Fibroblast of peridontal ligament (primary cell): Measurements from ENCODE around the gene DHX29.
"Not testable (repeated sequence)": the region's sequence is repeated elsewhere in the genome, so short reads cannot be mapped to it uniquely, and the experiment has no call there.

Experiments
- DNase-seq: peaks from one replicate; pipeline ENCODE4 v3.0.0-alpha.2; 2010; ENCODE audit errors: extremely low read depth

Gene DHX29

GRCh38 chr5:55307383-55308253 lies at the start of gene DHX29, which contains the start of gene MTREX:
DHX29 (minus strand) TSS chr5:55307694; CDS start chr5:55307573, 121 bp downstream.
MTREX (plus strand) TSS chr5:55307989; CDS start chr5:55308014, 25 bp downstream.
- DNase-seq: peak; percentile 91

- no peak for DNase-seq
Observed at GRCh38 chr5:55356896-55357295, 49.4 kb upstream of the DHX29 start.

DNA sequence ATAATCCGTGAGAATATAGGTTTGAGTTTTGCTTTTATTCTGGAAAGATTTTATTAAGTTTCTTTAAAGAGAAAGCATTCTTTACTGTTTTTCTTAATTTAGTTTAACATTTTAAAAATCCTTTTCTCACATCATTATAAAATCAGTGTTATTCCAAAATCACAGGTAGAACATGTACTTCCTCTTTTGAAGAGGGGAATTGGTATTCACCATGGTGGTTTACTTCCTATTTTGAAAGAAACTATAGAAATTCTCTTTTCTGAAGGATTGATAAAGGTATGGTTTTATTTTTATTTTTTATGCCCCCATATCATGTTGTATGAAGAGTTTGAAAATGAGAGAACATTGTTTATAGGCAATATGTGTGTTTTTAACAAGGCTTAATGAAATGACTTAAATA lies 43.3 kb upstream of the DHX29 start:
- DNase-seq: no peak

DNA sequence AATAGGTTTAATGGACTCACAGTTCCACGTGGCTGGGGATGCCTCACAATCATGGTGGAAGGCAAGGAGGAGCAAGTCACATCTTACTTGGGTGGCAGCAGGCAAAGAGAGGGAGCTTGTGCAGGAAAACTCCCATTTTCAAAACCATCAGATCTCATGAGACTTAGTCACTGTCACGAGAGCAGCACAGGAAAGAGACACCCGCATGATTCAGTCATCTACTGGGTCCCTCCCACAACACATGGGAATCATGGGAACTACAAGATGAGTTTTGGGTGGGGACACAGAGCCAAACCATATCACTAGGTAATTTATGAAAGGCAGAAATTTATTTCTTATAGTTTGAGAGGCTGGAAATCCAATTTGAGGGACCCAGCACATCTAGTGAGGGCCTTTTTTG lies 40.3 kb upstream of the DHX29 start:
- DNase-seq: no peak

DNA sequence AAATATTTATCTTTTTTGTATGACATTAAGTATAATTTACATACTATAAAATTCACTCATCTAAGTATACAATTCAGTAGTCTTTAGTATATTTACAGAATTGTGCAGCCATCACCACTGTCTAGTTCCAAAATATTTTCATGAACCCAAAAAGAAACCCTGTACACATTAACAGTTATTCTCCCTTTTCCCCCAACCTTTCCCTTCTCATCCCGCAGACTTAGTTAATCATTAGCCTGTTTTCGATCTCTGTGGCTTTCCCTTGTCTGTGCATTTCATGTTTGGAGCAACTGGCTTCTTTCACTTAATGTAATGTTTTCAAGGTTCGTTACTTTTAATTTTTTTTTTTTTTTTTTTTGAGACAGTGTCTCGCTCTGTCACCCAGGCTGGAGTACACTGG lies 37.8 kb upstream of the DHX29 start:
- DNase-seq: no peak

DNA sequence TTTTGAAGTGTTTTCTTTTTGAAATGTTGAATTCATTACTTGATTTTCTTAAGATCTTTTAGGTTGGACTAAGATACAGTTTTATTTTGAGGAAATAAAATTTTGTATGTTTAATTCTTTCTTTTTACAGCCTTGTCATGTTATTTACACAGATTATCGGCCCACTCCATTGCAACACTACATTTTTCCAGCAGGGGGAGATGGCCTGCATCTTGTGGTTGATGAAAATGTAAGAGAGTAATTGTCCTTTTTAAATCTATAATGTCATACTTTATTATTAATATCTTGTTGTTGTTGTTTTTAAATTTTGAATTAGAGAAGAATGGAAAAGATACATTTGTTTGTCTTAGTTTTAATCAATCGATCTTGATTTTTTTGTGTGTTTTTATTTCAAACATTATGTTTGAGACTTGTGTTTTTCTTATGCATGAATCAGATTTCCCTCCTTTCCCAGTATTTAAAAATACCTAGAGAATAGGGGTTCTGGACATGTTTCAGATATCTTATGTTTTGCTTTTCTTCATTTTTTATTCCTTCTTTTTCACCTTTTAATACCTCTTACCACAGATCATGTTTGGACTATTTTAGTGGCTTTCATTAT lies 37.0 kb upstream of the DHX29 start:
- DNase-seq: peak; percentile 86

DNA sequence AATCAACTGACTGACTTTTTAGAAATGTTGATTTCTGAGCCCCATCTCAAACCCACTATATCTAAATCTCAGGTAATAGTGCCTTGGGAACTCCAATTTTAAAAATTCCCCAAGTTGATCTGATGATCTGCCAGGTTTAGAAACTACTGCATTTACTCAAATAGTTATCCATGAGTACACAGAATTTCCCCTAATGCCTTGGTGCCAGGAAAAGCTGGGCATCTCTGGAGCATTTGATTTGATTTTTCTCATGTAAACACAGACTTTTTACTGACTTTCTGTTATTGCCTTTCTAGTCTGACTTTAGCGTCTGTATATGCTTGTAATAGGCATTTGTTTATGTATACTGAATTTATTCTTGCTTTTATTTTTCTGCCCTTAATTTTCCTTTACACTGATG lies 36.1 kb upstream of the DHX29 start:
- peak; percentile 18 for DNase-seq

- DNase-seq: no peak
Observed at GRCh38 chr5:55343107-55343506, 35.6 kb upstream of the DHX29 start.

DNA sequence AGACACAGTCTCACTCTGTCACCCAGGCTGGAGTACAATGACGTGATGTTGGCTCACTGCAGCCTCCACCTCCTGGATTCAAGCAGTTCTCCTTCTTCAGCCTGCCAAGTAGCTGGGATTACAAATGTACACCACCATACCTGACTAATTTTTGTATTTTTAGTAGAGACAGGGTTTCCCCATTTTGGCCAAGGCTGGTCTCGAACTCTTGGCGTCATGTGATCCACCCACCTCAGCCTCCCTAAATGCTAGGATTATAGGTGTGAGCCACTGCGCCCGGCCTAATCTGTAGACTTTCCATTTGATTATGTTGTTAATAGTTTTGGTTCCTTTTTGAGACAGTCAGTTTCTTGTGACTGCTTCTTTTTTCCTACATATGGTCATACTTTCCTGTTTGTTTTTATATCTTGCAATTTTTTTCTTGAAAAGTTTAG lies 31.3 kb upstream of the DHX29 start:
- no peak for DNase-seq

DNA sequence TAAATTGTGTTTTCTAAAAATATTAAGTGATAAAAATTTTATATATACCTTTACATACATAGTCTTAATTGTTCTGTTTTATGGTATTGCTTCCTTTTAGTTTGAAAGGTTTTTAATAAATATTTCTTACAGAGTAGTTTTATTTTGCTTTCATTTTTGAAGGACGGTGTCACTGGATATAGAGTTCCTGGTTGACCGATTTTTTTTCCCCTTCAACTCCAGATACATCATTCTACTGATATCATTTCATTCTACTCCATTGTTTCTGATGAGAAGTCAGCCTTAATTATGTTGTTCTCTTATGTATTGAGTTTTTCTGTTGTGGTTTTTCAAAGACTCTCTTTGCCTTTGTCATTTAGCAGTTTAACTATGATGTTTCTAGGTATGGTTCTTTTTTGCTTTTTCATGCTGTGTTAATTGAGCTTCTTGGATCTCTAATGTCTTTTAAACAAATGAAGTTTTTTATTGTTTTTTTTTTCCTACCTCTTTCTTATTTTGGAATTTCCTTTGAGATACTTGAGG lies 30.7 kb upstream of the DHX29 start:
- peak; percentile 19 for DNase-seq

DNA sequence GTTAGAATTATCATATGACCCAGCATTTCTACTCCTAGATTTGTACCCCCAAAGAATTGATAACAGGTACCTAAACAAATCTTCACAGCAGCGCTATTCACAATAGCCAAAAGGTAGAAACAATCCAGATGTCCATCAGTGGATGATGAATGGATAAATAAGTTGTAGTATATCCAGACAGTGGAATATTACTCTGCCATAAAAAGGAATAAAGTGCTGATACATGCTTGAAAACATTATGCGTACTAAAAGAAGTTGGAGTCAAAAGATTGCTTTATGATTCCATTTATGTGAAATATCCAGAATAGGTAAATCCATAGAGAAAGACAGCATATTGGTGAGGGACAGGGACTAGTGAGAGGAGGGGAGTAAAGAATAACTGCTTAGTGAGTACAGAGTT lies 26.3 kb upstream of the DHX29 start:
- no peak for DNase-seq

- no peak for DNase-seq
Observed at GRCh38 chr5:55333017-55333416, 25.5 kb upstream of the DHX29 start.

DNA sequence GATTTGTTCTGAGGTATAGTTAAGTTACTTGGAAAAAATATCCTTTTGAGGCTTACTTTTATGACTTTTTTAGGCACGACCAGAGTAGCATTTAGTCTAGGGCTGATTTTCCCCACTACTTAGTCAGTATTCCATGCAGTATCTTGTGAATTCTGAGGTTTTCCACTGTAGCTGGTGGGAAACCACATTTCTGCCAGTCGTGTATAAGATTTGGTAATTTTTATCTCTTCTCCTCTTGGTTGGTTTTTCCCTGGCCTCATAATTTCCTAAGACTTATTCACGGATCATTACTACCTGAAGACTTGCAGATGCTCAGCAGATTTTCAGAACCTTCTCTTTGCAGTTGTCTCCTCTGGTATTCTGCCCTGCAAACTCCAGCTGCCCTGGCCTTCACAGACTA lies 23.8 kb upstream of the DHX29 start:
- DNase-seq: no peak

DNA sequence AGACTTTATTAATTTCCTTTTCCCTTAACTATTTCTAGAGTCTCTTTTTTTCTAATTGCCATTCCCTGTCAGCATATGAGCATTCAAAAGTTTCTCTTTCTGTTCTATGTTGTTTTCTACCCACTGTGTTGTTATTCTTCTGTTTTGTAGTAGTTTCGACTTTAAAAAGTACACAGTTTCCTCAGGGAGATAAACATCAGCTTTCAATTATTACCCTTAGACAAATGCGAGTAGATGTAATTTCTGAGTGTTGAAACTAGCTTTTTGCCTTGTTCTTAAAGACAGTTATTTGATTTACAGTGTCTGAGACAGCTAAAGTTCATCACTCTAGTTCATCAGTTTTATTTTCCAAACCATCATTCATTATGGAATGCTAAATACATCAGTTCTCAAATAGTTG lies 19.8 kb upstream of the DHX29 start:
- DNase-seq: no peak

- no peak for DNase-seq
Observed at GRCh38 chr5:55325621-55326020, 18.1 kb upstream of the DHX29 start.

GRCh38 chr5:55324815-55325418 lies 17.4 kb upstream of the DHX29 start:
- peak; percentile 74 for DNase-seq

DNA sequence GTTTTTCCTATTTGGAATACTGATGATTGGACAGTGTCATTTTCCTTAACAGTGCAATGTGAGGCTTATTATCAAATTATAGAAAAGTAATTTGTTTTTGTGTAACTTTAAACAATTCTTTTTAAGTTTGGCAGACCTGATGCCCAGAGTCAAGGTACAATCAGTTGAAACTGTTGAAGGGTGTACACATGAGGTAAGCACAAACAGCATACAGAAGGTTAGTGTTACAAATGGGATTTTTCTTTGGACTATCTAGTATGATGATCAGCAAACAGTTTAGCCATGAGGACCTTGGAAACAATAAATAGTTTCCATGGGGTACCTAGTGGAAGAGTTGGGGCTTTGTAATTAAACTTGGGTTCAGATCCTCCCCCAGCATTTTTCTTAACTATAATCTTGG lies 16.5 kb upstream of the DHX29 start:
- no peak for DNase-seq

DNA sequence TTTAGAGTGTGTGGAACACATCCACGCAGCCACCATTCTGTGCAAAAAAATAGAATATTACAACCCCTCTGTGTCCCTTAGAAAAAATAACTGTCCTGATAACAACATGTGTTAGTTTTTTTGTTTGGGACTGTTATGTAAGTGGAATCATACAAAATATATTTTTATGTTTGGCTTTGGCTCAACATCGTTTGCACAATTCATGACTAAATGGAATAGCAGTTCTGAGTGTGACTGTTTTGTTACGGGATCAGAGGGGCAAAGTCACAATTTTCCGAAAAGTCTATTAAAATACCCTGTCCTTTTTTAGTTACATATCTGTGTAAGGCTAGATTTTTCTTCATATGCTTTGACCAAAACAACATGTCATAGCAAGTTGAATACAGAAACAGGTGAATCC lies 13.1 kb upstream of the DHX29 start:
- no peak for DNase-seq

GRCh38 chr5:55319491-55319890 lies 12.0 kb upstream of the DHX29 start:
- DNase-seq: no peak

DNA sequence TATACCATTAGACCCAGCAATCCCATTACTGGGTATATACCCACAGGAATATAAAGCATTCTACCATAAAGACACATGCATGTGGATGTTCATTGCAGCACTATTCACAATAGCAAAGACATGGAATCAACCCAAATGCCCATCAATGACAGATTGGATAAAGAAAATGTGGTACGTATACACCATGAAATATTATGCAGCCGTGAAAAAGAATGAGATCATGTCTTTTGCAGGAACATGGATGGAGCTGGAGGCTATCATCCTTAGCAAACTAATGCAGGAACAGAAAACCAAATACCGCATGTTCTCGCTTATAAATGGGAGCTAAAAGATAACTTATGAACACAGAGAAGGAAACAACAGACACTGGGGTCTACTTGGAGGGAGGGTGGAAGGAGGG lies 10.7 kb upstream of the DHX29 start:
- not testable (repeated sequence) for DNase-seq

DNA sequence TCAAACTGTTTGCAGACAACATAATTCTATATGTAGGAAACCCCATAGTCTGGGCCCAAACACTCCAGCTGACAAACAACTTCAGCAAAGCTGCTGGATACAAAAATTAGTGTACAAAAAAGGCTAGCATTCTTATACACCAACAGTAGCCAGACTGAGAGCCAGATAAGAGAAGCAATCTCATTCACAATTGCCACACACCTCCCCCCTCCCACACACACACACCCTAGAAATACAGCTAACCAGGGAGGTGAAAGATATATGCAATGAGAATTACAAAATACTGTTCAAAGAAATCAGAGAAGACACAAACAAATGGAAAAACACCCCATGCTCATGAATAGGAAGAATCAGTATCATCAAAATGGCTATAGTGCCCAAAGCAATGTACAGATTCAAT lies 9.3 kb upstream of the DHX29 start:
- no peak for DNase-seq

DNA sequence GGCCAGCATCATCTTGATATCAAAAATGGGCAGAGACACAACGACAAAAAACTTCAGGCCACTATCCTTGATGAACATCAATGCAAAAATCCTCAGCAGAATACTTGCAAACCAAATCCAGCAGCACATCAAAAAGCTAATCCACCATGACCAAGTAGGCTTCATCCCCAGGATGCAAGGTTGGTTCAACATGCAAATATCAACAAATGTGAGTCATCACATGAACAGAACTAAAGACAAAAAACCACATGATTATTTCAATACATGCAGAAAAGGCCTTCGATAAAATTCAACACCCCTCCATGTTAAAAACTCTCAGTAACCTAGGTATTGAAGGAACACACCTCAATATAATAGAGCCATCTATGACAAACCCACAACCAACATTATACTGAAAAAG lies 8.8 kb upstream of the DHX29 start:
- DNase-seq: no peak
